HepG2 (cell line): Measurements from ENCODE around the gene SPTBN4. TPM values are rescaled to one million over a fixed set of nuclear protein-coding genes. Genes with fewer than 3 reads are reported as not detected.

ENCODE experiments used
- ATF3 ChIP-seq: sonication (generic); formaldehyde crosslinking; IDR thresholded peaks from 2 replicates; pipeline ENCODE4 v1.4.0; 2020; ENCODE audit warnings: missing genetic modification reagents
- PHF8 ChIP-seq: sonication (generic); formaldehyde crosslinking; IDR thresholded peaks from 2 replicates; pipeline ENCODE4 v1.5.0; 2020; ENCODE audit warnings: missing genetic modification reagents
- ZNF7 ChIP-seq: IDR thresholded peaks from 2 replicates; pipeline ENCODE4 v1.6.1; 2016; ENCODE audit warnings: missing biosample characterization, missing genetic modification reagents
- polyA plus RNA-seq, 8 experiments: library from polyadenylated mRNA; depleted of rRNA in 3 of 8; stranded (reverse) in 7 of 8; unstranded in 1 of 8; fragments of >200 nt; fragmentation: Illumina TruSeq in 4 of 8; extraction: Trizol in 4 of 8; gene quantifications; 2 replicates each; pipeline versions ENCODE4 v1.2.1 to v1.2.3, GENCODE V29; 2011 to 2016; ENCODE audit warnings: low read depth in 4 of 8, missing spikeins in 1 of 8, mixed read lengths in 1 of 8; ENCODE audit not compliant: insufficient read depth in 1 of 8
- total RNA-seq, 5 experiments: library from RNA; depleted of rRNA; stranded (reverse); fragments of >200 nt; fragmentation: Illumina TruSeq; extraction: Trizol; gene quantifications; 2 replicates each; pipeline ENCODE4 v1.2.3, GENCODE V29; 2016; ENCODE audit warnings: low read depth in 1 of 5
- TF ChIP-seq, protein P1 (sequence below): sonication (generic); formaldehyde crosslinking; IDR thresholded peaks from 2 replicates; pipeline ENCODE4 v1.5.0; 2020; ENCODE audit warnings: missing genetic modification reagents
- TF ChIP-seq, protein P2 (sequence below), 2 experiments: fragments of 450-650 bp in 1 of 2; sonication (generic) in 1 of 2; formaldehyde crosslinking in 1 of 2; IDR thresholded peaks; 2 replicates each; pipeline versions ENCODE4 v1.6.1 to v1.8.0; 2016 to 2022; ENCODE audit warnings: antibody characterized with exemption in 1 of 2, mild to moderate bottlenecking in 1 of 2, missing genetic modification reagents in 1 of 2
- TF ChIP-seq, protein P3 (sequence below): fragments of 450-650 bp; IDR thresholded peaks from 2 replicates; pipeline ENCODE4 v1.6.1; 2017; ENCODE audit warnings: mild to moderate bottlenecking
- TF ChIP-seq, protein P4 (sequence below): sonication (generic); formaldehyde crosslinking; IDR thresholded peaks from 2 replicates; pipeline ENCODE4 v1.5.0; 2020; ENCODE audit warnings: mild to moderate bottlenecking, missing genetic modification reagents, borderline replicate concordance

Gene SPTBN4
- total and polyA plus RNA-seq, 2 of the 13 experiments (the other 11 are each of a cell fraction or from before 2014, with no cell fraction given): 0.11 TPM

DNA sequence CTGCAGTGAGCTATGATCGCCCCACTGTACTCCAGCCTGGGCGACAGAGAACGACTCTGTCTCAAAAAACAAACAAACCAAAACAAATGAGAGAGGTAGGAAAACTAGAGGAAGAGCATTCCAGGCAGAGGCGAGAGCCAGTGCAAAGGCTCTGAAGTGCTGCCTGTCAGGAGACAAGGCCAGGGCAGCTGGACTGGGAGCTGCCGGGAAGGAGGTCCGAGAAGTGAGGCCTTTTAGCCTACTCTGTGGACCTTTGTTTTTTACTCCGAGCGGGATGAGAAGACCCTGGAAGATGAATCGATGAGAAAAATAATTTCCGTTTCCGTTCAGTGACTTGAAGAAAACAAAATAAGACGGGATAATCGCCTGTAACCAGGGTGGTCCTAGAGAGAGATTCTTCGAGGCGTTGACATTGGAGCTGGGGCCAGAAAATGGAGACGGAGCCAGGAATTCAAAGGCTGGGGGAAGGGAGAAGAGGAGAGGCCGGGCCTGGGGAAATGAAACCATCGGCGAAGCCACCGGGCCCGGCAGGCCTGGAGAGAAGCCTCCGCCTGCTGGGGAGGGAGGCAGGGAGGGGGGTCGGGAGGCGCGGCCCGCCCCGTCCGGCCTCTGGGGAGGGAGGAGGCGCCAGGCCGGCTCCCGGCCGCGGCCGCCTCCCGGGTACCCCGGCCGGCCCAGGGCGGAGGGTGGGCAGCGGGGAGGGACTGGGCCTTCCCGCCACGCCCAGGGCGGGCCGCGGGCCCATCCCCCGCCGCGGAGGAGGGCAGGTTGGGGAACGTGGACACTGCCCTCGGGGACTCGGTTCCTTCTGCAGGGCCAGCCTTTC, 33.2 kb upstream of the SPTBN4 start (continued):
- TF ChIP-seq, protein P1, sequence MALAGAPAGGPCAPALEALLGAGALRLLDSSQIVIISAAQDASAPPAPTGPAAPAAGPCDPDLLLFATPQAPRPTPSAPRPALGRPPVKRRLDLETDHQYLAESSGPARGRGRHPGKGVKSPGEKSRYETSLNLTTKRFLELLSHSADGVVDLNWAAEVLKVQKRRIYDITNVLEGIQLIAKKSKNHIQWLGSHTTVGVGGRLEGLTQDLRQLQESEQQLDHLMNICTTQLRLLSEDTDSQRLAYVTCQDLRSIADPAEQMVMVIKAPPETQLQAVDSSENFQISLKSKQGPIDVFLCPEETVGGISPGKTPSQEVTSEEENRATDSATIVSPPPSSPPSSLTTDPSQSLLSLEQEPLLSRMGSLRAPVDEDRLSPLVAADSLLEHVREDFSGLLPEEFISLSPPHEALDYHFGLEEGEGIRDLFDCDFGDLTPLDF (CRISPR knock-in tag): no peak
- no peak for TF ChIP-seq ZNF7 (CRISPR knock-in tag)
- TF ChIP-seq, protein P2, sequence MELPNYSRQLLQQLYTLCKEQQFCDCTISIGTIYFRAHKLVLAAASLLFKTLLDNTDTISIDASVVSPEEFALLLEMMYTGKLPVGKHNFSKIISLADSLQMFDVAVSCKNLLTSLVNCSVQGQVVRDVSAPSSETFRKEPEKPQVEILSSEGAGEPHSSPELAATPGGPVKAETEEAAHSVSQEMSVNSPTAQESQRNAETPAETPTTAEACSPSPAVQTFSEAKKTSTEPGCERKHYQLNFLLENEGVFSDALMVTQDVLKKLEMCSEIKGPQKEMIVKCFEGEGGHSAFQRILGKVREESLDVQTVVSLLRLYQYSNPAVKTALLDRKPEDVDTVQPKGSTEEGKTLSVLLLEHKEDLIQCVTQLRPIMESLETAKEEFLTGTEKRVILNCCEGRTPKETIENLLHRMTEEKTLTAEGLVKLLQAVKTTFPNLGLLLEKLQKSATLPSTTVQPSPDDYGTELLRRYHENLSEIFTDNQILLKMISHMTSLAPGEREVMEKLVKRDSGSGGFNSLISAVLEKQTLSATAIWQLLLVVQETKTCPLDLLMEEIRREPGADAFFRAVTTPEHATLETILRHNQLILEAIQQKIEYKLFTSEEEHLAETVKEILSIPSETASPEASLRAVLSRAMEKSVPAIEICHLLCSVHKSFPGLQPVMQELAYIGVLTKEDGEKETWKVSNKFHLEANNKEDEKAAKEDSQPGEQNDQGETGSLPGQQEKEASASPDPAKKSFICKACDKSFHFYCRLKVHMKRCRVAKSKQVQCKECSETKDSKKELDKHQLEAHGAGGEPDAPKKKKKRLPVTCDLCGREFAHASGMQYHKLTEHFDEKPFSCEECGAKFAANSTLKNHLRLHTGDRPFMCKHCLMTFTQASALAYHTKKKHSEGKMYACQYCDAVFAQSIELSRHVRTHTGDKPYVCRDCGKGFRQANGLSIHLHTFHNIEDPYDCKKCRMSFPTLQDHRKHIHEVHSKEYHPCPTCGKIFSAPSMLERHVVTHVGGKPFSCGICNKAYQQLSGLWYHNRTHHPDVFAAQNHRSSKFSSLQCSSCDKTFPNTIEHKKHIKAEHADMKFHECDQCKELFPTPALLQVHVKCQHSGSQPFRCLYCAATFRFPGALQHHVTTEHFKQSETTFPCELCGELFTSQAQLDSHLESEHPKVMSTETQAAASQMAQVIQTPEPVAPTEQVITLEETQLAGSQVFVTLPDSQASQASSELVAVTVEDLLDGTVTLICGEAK (IDR thresholded peaks at IDR 0.05): no peak
- TF ChIP-seq, protein P2 (CRISPR knock-in tag; IDR thresholded peaks at IDR 0.05): peak; percentile 23; the same call in 1 of the 2 replicates
- TF ChIP-seq, protein P3, sequence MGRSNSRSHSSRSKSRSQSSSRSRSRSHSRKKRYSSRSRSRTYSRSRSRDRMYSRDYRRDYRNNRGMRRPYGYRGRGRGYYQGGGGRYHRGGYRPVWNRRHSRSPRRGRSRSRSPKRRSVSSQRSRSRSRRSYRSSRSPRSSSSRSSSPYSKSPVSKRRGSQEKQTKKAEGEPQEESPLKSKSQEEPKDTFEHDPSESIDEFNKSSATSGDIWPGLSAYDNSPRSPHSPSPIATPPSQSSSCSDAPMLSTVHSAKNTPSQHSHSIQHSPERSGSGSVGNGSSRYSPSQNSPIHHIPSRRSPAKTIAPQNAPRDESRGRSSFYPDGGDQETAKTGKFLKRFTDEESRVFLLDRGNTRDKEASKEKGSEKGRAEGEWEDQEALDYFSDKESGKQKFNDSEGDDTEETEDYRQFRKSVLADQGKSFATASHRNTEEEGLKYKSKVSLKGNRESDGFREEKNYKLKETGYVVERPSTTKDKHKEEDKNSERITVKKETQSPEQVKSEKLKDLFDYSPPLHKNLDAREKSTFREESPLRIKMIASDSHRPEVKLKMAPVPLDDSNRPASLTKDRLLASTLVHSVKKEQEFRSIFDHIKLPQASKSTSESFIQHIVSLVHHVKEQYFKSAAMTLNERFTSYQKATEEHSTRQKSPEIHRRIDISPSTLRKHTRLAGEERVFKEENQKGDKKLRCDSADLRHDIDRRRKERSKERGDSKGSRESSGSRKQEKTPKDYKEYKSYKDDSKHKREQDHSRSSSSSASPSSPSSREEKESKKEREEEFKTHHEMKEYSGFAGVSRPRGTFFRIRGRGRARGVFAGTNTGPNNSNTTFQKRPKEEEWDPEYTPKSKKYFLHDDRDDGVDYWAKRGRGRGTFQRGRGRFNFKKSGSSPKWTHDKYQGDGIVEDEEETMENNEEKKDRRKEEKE: no peak
- peak; percentile 60 for TF ChIP-seq PHF8
- TF ChIP-seq ATF3 (CRISPR knock-in tag): no peak
- TF ChIP-seq, protein P4, sequence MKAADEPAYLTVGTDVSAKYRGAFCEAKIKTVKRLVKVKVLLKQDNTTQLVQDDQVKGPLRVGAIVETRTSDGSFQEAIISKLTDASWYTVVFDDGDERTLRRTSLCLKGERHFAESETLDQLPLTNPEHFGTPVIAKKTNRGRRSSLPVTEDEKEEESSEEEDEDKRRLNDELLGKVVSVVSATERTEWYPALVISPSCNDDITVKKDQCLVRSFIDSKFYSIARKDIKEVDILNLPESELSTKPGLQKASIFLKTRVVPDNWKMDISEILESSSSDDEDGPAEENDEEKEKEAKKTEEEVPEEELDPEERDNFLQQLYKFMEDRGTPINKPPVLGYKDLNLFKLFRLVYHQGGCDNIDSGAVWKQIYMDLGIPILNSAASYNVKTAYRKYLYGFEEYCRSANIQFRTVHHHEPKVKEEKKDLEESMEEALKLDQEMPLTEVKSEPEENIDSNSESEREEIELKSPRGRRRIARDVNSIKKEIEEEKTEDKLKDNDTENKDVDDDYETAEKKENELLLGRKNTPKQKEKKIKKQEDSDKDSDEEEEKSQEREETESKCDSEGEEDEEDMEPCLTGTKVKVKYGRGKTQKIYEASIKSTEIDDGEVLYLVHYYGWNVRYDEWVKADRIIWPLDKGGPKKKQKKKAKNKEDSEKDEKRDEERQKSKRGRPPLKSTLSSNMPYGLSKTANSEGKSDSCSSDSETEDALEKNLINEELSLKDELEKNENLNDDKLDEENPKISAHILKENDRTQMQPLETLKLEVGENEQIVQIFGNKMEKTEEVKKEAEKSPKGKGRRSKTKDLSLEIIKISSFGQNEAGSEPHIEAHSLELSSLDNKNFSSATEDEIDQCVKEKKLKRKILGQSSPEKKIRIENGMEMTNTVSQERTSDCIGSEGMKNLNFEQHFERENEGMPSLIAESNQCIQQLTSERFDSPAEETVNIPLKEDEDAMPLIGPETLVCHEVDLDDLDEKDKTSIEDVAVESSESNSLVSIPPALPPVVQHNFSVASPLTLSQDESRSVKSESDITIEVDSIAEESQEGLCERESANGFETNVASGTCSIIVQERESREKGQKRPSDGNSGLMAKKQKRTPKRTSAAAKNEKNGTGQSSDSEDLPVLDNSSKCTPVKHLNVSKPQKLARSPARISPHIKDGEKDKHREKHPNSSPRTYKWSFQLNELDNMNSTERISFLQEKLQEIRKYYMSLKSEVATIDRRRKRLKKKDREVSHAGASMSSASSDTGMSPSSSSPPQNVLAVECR (CRISPR knock-in tag): peak; percentile 14; the same call in 1 of the 2 replicates
